HG02870 (cell line): ENCODE measurements around the gene EGR1.
"Not testable (repeated sequence)": the region's sequence is repeated elsewhere in the genome, so short reads cannot be mapped to it uniquely, and the experiment has no call there.

ENCODE experiments used
- ATAC-seq: cut with Tn5 transposase; IDR thresholded peaks from one replicate; pipeline ENCODE4 v1.9.1; 2021; ENCODE audit warnings: mild to moderate bottlenecking, moderate library complexity; ENCODE audit not compliant: unreplicated experiment

Gene EGR1

GRCh38 chr5:138506370-138507306 is 41.4 kb downstream of the EGR1 start:
- ATAC-seq, result no peak

GRCh38 chr5:138507485-138507884 is 42.2 kb downstream of the EGR1 start:
- ATAC-seq, result not testable (repeated sequence)

GRCh38 chr5:138508958-138509357 is 43.7 kb downstream of the EGR1 start:
- ATAC-seq, result no peak

- no peak for ATAC-seq
Measured at GRCh38 chr5:138514021-138514420, 48.7 kb downstream of the EGR1 start.

- ATAC-seq, result no peak
Measured at GRCh38 chr5:138515556-138516245, 50.4 kb downstream of the EGR1 start.

- no peak for ATAC-seq
Measured at GRCh38 chr5:138517437-138517836, 52.2 kb downstream of the EGR1 start.
